Calu3 (cell line): Measurements from ENCODE around the gene MOV10L1. TPM values are rescaled to one million over a fixed set of nuclear protein-coding genes. Genes with fewer than 3 reads are reported as not detected.

Source experiments
- BruUV-seq: library from RNA; stranded (reverse); fragments of 400-500 nt; replicated peaks from 2 replicates; lab custom pipeline; 2021; lab: Mats Ljungman, UMichigan
- CTCF ChIA-PET: fragments of 300-600 bp; sonication (Branson Sonifier 250); formaldehyde crosslinking; loops from one replicate; lab custom pipeline; 2022; ENCODE audit warnings: antibody characterized with exemption; lab: Charles Lee
- DNase-seq: peaks from one replicate; pipeline ENCODE4 v3.0.0; 2022
- H3K27ac Mint-ChIP-seq: one replicate; pipeline ENCODE4 v1.8.0; 2022; ENCODE audit warnings: mixed read lengths; ENCODE audit not compliant: unreplicated experiment
- H3K27me3 Mint-ChIP-seq: one replicate; pipeline ENCODE4 v1.8.0; 2022; ENCODE audit warnings: mixed read lengths; ENCODE audit not compliant: unreplicated experiment
- H3K36me3 Mint-ChIP-seq: one replicate; pipeline ENCODE4 v1.8.0; 2022; ENCODE audit warnings: mild to moderate bottlenecking, moderate library complexity, mixed read lengths; ENCODE audit not compliant: insufficient read depth, unreplicated experiment
- H3K4me1 Mint-ChIP-seq: one replicate; pipeline ENCODE4 v1.8.0; 2022; ENCODE audit warnings: mild to moderate bottlenecking, low read depth, mixed read lengths; ENCODE audit not compliant: unreplicated experiment
- H3K4me3 Mint-ChIP-seq: one replicate; pipeline ENCODE4 v1.8.0; 2022; ENCODE audit warnings: mild to moderate bottlenecking, low read depth, moderate library complexity, mixed read lengths; ENCODE audit not compliant: unreplicated experiment
- H3K9me3 Mint-ChIP-seq: one replicate; pipeline ENCODE4 v1.8.0; 2022; ENCODE audit warnings: low read depth, mixed read lengths; ENCODE audit not compliant: unreplicated experiment
- intact Hi-C: fragments of 100-400 bp; cut with micrococcal nuclease; formaldehyde crosslinking; loops from one replicate; pipeline ENCODE4 v1.10.0; 2022; ENCODE audit not compliant: unreplicated experiment
- total RNA-seq: library from RNA; stranded (reverse); gene quantifications from 2 replicates; pipeline ENCODE4 v1.2.3, GENCODE V29; 2022
- TF ChIP-seq, protein P1 (sequence below): fragments of 200-600 bp; IDR thresholded peaks from one replicate; pipeline ENCODE4 v1.8.0; 2022; ENCODE audit warnings: antibody characterized with exemption; ENCODE audit not compliant: unreplicated experiment

The MOV10L1 gene
- total RNA-seq, 1 experiment from 2014 or later: not detected

DNA sequence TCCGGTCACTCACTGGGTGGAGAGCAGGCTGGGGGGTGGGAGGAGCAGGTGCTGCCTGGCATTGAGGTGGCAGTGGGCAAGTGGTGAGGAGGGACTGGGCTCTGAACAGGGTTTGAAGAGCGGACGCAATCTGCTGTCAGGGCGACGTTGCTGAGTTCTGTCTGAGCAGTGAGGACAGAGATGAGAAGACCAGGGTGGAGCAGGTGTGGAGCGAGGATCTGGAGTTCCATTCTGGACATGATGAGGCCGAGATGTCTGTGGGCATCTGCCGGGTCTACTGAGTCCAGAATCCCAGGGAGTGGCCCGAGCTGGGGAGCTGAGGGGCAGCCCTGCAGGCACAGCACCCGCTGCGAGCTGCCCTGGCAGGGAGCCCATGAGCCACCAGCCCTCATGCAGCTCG is 2.2 kb upstream of the MOV10L1 start:
- H3K9me3 Mint-ChIP-seq: peaks cover 7% of the 10 kb centered on the region
- H3K27ac Mint-ChIP-seq: no peak overlapping the region
- H3K27me3 Mint-ChIP-seq: peaks cover 38% of the 10 kb centered on the region
- BruUV-seq: no TSS peak
- peaks cover 4% of the 10 kb centered on the region for H3K36me3 Mint-ChIP-seq
- intact Hi-C loops: no loop called here
- CTCF ChIA-PET: interaction anchor here (0.7 kb wide), 1 partner anchor 57 kb away, joined by 3 read pairs; no protein-coding TSS in a partner anchor
- no peak overlapping the region for H3K4me3 Mint-ChIP-seq
- peaks cover 11% of the 10 kb centered on the region for H3K4me1 Mint-ChIP-seq
- DNase-seq: no peak
- TF ChIP-seq, protein P1, sequence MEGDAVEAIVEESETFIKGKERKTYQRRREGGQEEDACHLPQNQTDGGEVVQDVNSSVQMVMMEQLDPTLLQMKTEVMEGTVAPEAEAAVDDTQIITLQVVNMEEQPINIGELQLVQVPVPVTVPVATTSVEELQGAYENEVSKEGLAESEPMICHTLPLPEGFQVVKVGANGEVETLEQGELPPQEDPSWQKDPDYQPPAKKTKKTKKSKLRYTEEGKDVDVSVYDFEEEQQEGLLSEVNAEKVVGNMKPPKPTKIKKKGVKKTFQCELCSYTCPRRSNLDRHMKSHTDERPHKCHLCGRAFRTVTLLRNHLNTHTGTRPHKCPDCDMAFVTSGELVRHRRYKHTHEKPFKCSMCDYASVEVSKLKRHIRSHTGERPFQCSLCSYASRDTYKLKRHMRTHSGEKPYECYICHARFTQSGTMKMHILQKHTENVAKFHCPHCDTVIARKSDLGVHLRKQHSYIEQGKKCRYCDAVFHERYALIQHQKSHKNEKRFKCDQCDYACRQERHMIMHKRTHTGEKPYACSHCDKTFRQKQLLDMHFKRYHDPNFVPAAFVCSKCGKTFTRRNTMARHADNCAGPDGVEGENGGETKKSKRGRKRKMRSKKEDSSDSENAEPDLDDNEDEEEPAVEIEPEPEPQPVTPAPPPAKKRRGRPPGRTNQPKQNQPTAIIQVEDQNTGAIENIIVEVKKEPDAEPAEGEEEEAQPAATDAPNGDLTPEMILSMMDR: no peak

DNA sequence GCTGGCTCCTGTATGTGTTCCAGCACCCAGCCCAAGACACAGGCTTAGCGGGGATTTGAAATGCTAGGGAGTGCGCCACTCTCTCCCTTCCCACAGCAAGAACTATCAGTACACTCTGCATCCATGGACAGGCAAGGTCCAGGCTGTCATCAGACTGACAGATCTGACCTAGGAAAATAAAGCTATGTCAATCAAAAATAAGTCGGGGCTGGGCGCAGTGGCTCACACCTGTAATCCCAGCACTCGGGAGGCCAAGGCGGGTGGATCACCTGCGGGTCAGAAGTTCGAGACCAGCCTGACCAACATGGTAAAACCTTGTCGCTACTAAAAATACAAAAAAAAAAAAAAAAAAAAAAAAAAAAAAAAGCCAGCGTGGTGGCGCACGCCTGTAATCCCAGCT is 1.7 kb upstream of the MOV10L1 start:
- no TSS peak for BruUV-seq
- TF ChIP-seq, protein P1: no peak
- no peak overlapping the region for H3K27ac Mint-ChIP-seq
- peaks cover 7% of the 10 kb centered on the region for H3K9me3 Mint-ChIP-seq
- CTCF ChIA-PET: interaction anchor here (0.7 kb wide), 1 partner anchor 58 kb away, joined by 3 read pairs; no protein-coding TSS in a partner anchor
- intact Hi-C loops: no loop called here
- peaks cover 7% of the 10 kb centered on the region for H3K4me1 Mint-ChIP-seq
- DNase-seq: no peak
- H3K27me3 Mint-ChIP-seq: peaks cover 34% of the 10 kb centered on the region
- peaks cover 2% of the 10 kb centered on the region for H3K36me3 Mint-ChIP-seq
- H3K4me3 Mint-ChIP-seq: no peak overlapping the region

DNA sequence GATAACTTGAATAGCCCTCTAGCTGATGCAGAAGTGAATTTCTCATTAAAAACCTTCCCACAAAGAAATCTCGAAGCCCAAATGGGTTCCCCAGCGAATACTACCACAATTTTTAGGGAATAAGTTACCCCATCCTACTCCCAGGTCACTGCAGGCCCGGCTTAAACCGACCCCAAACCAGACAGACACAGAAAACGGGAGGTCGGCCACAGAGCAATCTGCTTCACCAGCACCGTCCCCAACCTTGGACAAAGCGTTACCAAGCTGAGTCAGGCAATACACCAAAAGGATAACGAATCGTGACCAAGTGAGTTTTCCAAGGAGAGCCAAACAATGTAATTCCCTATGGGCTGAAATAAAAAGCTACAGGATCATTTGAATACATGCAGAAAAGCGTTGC is 575 bp upstream of the MOV10L1 start:
- Mint-ChIP-seq H3K27me3 (peaks cover 27% of the 10 kb centered on the region), H3K4me3 (no peak overlapping the region), H3K27ac (no peak overlapping the region), H3K4me1 (no peaks in the 10 kb centered on the region), H3K36me3 (no peaks in the 10 kb centered on the region), H3K9me3 (peaks cover 7% of the 10 kb centered on the region)
- DNase-seq: no peak
- intact Hi-C loops: no loop called here
- BruUV-seq: no TSS peak
- CTCF ChIA-PET: no interaction called here
- TF ChIP-seq, protein P1: no peak

DNA sequence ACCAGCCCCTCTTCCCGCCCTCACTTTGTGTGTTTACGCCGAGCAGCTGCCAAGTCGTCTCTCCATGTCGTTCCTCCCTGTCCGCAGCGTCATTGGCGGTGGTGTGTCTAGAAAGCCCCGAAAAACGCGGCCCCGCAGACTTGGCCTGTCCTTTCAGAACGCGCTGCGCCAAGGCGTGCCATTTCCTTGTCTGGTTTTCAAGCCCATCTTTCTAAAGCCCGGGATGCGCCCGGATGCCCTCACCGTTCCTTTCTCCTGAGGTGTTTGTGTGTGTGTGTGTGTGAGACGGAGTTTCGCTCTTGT is 557 bp downstream of the MOV10L1 start:
- no peak overlapping the region for H3K4me3 Mint-ChIP-seq
- no peak for DNase-seq
- H3K27ac Mint-ChIP-seq: no peak overlapping the region
- BruUV-seq: no TSS peak
- peaks cover 37% of the 10 kb centered on the region for H3K27me3 Mint-ChIP-seq
- CTCF ChIA-PET: no interaction called here
- TF ChIP-seq, protein P1: no peak
- intact Hi-C loops: no loop called here
- H3K36me3 Mint-ChIP-seq: no peaks in the 10 kb centered on the region
- no peaks in the 10 kb centered on the region for H3K4me1 Mint-ChIP-seq
- peaks cover 9% of the 10 kb centered on the region for H3K9me3 Mint-ChIP-seq
